Superior temporal gyrus (tissue), 1 donor: Measurements from ENCODE around the gene FAHD2B.
"Not testable (repeated sequence)": the region's sequence is repeated elsewhere in the genome, so short reads cannot be mapped to it uniquely, and the experiment has no call there.

Experiments
- DNase-seq: peaks from one replicate; pipeline ENCODE4 v3.0.0-alpha.2; 2016; ENCODE audit errors: extremely low spot score

Gene FAHD2B

GRCh38 chr2:97068074-97068473 is 26.6 kb downstream of the FAHD2B start:
- no peak for DNase-seq

DNA sequence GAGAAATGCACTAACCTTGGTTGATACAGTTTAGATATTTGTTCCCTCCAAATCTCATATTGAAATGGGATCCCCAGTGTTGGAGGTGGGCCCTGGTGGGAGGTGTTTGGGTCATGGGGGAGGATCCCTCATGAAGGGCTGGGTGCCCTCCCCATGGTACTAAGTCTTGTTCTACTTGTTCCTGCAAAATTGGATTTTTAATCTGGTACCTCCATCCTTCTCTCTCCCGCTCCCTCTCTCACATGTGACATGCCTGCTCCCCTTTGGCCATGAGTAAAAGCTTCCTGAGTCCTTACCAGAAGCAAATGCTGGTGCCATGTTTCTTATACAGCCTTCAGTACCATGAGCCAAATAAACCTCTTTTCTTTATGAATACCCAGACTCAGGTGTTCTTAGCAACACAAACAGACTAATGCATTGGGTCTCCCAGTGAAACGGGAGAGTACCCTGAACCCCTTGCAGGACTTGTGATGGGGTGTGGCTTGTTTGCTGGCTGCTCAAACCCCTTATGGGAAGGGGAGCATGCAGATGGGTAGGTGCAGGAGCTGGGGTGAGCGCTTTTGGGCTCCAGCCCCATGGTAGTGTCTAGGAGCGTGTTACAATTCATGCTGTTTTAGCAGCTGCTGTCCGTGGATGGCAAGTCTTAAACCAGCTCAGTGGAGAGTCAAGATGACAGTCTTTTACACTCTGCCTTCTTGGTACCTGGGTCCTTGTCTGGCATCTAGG is 27.2 kb downstream of the FAHD2B start:
- DNase-seq: no peak

DNA sequence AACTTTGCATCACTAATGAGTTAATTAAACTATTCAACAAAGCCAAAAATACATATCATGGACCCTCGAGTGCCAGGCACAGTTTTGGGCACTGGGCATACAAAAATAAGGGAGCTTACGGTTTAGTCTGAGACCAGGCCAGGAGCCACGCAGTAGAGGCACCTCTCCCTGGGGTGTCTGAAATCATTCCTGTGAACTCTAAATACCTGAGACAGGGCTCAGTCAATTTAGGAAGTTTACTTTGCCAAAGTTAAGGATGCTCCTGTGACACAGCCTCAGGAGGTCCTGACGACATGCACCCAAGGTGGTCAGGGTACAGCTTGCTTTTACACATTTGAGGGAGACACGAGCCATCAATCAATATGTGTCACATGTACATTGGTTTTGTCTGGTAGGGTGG is 28.7 kb downstream of the FAHD2B start:
- DNase-seq: not testable (repeated sequence)

- not testable (repeated sequence) for DNase-seq
Observed at GRCh38 chr2:97062020-97062419, 32.7 kb downstream of the FAHD2B start.

- DNase-seq: not testable (repeated sequence)
Observed at GRCh38 chr2:97059782-97060181, 34.9 kb downstream of the FAHD2B start.

GRCh38 chr2:97056150-97056549 is 38.5 kb downstream of the FAHD2B start:
- not testable (repeated sequence) for DNase-seq

DNA sequence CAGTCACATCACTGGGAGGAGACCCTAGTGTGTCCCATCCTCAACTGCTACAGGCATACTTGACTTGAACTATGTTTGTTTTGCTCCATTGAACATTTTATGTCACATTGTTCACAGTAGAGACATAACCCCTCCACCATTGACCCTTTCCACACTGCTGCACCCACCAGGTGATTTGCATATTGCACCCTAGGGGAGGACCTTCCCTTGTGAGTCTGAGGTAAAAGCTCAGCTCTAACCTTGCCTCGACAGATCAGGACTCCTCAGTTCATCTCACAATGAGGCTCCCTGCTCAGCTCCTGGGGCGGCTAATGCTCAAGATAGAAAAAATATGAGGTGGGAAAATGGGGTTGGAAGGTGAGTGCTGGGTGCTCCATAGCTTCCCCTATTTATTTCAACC is 44.6 kb downstream of the FAHD2B start:
- DNase-seq: not testable (repeated sequence)

DNA sequence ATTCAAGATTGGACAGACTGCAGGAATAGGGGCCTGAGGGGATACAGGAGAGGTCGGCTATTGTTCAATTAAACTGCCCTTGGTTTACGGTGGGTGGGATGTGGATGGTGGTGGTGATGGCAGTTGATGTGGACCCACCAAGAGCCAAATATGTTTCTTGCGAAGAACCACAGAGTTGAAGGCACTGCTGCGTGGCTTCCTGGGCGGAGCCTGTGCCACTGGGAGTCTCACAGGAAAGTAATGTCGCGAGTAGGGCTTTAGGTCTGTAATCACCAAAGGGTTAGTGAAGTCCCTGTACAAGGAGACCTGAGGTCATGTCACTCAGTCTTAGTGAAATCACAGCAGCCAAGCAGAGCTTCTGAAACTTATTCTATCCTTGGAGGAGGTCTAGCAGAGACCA is 46.2 kb downstream of the FAHD2B start:
- not testable (repeated sequence) for DNase-seq

DNA sequence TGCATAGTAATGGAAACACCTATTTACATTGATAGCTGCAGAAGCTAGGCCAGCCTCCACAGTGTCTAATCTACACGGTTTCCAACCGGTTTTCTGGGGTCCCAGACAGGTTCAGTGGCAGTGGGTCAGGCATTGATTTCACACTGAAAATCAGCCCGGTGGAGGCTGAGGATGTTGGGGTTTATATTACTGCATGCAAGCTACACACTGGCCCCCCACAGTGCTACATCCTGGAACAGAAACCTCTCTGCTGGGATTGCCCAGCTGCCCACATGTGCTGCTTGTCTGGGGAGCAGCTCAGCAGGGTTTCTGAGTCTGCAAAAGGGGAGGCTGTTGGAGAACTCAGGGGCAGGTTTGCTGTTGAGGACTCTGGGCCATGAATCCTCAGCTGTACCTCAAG is 48.0 kb downstream of the FAHD2B start:
- DNase-seq: not testable (repeated sequence)

GRCh38 chr2:97045895-97046499 is 48.7 kb downstream of the FAHD2B start:
- DNase-seq: not testable (repeated sequence)
